Measurements from ENCODE around the gene SMOC2. TPM values are rescaled to one million over a fixed set of nuclear protein-coding genes. Genes with fewer than 3 reads are reported as not detected.

SMOC2 gene
- total and polyA plus RNA-seq, 2 of the 4 experiments (the other 2 are of a cell fraction), result not detected

DNA sequence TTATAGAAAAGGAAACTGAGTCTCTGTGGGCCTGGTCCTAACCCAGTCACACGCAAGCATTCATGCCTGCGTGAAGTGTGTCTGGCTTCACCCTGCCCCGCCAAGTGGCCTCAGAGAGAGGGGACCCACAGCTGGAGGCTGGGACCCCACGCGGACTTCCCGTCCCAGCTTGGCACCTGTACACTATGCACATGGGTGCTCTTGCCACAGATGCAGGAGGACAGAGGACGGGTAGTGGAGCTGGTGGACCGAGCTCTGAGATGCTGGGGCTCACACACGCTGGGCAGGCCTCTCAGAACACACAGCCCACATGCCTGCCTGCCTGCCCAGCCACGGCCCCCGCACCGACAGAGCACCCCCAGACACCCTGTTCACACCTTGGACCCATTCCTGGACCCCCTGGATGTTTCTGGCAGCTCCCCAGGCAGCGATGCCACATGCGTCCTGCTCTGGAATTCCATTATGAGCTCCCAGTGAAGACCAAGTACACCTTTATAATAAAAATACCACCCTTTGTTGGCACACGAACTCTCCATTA, 24.9 kb upstream of the SMOC2 start:
- ChIA-PET CTCF (no interaction called here), POLR2A (ENCODE audit: unreplicated experiment) (no interaction called here)
- Histone ChIP-seq H3K27me3 (ENCODE audit: control insufficient read depth, insufficient read depth, low read length) (no peaks in the 10 kb centered on the region), H3K23ac (ENCODE audit: low read depth, low read length) (no peak overlapping the region), H4K20me1 (ENCODE audit: insufficient read depth, low read length) (no peaks in the 10 kb centered on the region), H2BK15ac (ENCODE audit: low read depth, low read length) (no peak overlapping the region), H4K91ac (ENCODE audit: insufficient read depth, low read depth, low read length) (no peak overlapping the region), H3K4me2 (ENCODE audit: low read depth, low read length) (no peak overlapping the region), H3K4ac (ENCODE audit: low read depth, low read length) (no peak overlapping the region), H2AFZ (replicated peaks; ENCODE audit: low read length, poor library complexity) (no peak overlapping the region), H2BK20ac (ENCODE audit: low read depth, low read length) (no peak overlapping the region), H3K14ac (replicated peaks; ENCODE audit: low read depth, low read length) (no peak overlapping the region), H4K5ac (ENCODE audit: low read depth, low read length) (no peak overlapping the region), H2BK120ac (ENCODE audit: low read depth, low read length) (no peak overlapping the region), H2BK5ac (ENCODE audit: low read depth, low read length, poor library complexity, severe bottlenecking) (no peak overlapping the region), H2AK9ac (replicated peaks; ENCODE audit: low read depth, low read length, poor library complexity) (no peak overlapping the region), H3K27ac (ENCODE audit: insufficient read depth, low read length) (no peak overlapping the region), H3K36me3 (ENCODE audit: control insufficient read depth, insufficient read depth, low read length) (no peaks in the 10 kb centered on the region), H3K4me3 (ENCODE audit: insufficient read depth, low read depth, low read length) (no peak overlapping the region), H3K18ac (ENCODE audit: low read depth, low read length) (no peak overlapping the region), H3K4me1 (ENCODE audit: control insufficient read depth, insufficient read depth, low read length) (no peaks in the 10 kb centered on the region), H4K8ac (ENCODE audit: low read depth in 2 of 2, low read length in 2 of 2) (no peak overlapping the region), H3K9ac (ENCODE audit: low read depth, low read length) (no peak overlapping the region), H3K9me1 (ENCODE audit: insufficient read depth, low read length) (no peaks in the 10 kb centered on the region), H3K79me1 (ENCODE audit: low read depth in 1 of 2, low read length in 2 of 2) (no peaks in the 10 kb centered on the region), H3K9me3 (ENCODE audit: control insufficient read depth, insufficient read depth, low read length) (peaks cover 55% of the 10 kb centered on the region), H2AK5ac (ENCODE audit: low read depth, low read length) (no peak overlapping the region), H3K56ac (ENCODE audit: extremely low read depth, insufficient read depth, low read length) (no peak overlapping the region)
- intact Hi-C loops (cut with micrococcal nuclease), result no loop called here
- no peak for ATAC-seq (ENCODE audit: low read depth)
- 44% methylated on average over 4 of the region's 15 CpGs; no CpG with 5 or more reads in 1 of the 2 experiments for WGBS, 2 experiments (ENCODE audit: extremely low coverage in 2 of 2, insufficient read length in 1 of 2)
- in situ Hi-C loops (cut with MboI; ENCODE audit: low sequenced_read_pairs), result no loop called here
- no TSS peak for BruUV-seq (replicated peaks)
- TF ChIP-seq FOS (IDR thresholded peaks at IDR 0.05; ENCODE audit: low read depth, low read length) (no peak), RCOR1 (IDR thresholded peaks at IDR 0.05; ENCODE audit: insufficient replicate concordance, low read length) (no peak), MAZ (IDR thresholded peaks at IDR 0.05; ENCODE audit: borderline replicate concordance, low read depth, low read length) (no peak), RAD21 (IDR thresholded peaks at IDR 0.05; ENCODE audit: low read length) (no peak), MAFK (IDR thresholded peaks at IDR 0.05; ENCODE audit: low read depth, low read length) (no peak), POLR2A (IDR thresholded peaks at IDR 0.05; ENCODE audit: low read depth, low read length) (no peak), BHLHE40 (IDR thresholded peaks at IDR 0.05; ENCODE audit: low read depth, low read length) (no peak)
- TF ChIP-seq, protein P1, sequence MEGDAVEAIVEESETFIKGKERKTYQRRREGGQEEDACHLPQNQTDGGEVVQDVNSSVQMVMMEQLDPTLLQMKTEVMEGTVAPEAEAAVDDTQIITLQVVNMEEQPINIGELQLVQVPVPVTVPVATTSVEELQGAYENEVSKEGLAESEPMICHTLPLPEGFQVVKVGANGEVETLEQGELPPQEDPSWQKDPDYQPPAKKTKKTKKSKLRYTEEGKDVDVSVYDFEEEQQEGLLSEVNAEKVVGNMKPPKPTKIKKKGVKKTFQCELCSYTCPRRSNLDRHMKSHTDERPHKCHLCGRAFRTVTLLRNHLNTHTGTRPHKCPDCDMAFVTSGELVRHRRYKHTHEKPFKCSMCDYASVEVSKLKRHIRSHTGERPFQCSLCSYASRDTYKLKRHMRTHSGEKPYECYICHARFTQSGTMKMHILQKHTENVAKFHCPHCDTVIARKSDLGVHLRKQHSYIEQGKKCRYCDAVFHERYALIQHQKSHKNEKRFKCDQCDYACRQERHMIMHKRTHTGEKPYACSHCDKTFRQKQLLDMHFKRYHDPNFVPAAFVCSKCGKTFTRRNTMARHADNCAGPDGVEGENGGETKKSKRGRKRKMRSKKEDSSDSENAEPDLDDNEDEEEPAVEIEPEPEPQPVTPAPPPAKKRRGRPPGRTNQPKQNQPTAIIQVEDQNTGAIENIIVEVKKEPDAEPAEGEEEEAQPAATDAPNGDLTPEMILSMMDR (conservative IDR thresholded peaks at IDR 0.05; ENCODE audit: low read depth, low read length), result no peak
- TF ChIP-seq, protein P2, sequence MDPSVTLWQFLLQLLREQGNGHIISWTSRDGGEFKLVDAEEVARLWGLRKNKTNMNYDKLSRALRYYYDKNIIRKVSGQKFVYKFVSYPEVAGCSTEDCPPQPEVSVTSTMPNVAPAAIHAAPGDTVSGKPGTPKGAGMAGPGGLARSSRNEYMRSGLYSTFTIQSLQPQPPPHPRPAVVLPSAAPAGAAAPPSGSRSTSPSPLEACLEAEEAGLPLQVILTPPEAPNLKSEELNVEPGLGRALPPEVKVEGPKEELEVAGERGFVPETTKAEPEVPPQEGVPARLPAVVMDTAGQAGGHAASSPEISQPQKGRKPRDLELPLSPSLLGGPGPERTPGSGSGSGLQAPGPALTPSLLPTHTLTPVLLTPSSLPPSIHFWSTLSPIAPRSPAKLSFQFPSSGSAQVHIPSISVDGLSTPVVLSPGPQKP (IDR thresholded peaks at IDR 0.05; ENCODE audit: borderline replicate concordance, low read depth, low read length), result no peak
- TF ChIP-seq, protein P3, sequence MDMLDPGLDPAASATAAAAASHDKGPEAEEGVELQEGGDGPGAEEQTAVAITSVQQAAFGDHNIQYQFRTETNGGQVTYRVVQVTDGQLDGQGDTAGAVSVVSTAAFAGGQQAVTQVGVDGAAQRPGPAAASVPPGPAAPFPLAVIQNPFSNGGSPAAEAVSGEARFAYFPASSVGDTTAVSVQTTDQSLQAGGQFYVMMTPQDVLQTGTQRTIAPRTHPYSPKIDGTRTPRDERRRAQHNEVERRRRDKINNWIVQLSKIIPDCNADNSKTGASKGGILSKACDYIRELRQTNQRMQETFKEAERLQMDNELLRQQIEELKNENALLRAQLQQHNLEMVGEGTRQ (IDR thresholded peaks at IDR 0.05; ENCODE audit: low read depth, low read length), result no peak
- dilution Hi-C loops (cut with HindIII; ENCODE audit: low sequenced_read_pairs, unreplicated experiment), result no loop called here
- no peak for DNase-seq

Data from IMR-90 (cell line).